HG03064 (cell line): ENCODE data around the gene ZNF407.

ENCODE experiments used
- ATAC-seq: cut with Tn5 transposase; IDR thresholded peaks from one replicate; pipeline ENCODE4 v1.9.1; 2021; ENCODE audit warnings: low read depth; ENCODE audit not compliant: unreplicated experiment

Gene ZNF407

DNA sequence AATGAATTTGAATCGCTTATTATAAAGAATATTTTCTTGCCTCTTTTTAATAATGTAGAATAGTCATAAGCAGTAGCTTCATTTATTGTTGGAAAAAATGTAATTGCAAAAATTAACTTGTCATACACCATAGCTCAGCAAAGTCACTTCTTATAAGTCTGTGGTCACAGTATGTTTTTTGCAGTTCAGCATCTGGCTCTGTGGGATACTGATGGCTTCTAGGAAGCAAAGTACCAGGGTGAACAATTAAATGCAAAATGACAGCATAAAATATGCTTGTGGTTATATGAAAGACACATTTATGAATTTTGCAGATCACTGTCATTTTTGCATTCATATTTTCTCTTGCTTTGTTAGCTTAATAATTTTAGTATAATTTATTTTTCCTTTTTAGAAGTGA lies 116.5 kb downstream of the ZNF407 start:
- no peak for ATAC-seq

GRCh38 chr18:74714791-74715190 lies 117.1 kb downstream of the ZNF407 start:
- no peak for ATAC-seq

GRCh38 chr18:74715306-74715705 lies 117.6 kb downstream of the ZNF407 start:
- no peak for ATAC-seq

GRCh38 chr18:74715865-74716712 lies 118.4 kb downstream of the ZNF407 start:
- ATAC-seq = no peak

DNA sequence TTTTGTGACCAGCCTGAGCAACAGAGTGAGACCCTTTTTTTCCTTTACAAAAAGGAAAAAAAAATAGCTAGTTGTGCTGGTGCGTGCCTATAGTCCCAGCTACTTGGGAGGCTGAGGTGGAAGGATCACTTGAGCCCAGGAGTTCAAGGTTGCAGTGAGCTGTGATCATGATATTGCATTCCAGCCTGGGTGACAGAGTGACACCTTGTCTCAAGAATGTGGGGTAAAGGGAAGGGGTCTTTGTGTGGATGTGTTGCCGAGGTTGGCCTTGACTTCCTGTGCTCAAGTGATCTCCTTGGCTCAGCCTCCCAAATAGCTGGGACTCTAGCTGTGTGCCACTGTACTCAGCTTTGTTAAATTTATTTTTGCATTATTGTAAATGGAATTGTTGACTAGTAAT lies 120.6 kb downstream of the ZNF407 start:
- no peak for ATAC-seq

GRCh38 chr18:74722237-74722636 lies 124.6 kb downstream of the ZNF407 start:
- no peak for ATAC-seq

DNA sequence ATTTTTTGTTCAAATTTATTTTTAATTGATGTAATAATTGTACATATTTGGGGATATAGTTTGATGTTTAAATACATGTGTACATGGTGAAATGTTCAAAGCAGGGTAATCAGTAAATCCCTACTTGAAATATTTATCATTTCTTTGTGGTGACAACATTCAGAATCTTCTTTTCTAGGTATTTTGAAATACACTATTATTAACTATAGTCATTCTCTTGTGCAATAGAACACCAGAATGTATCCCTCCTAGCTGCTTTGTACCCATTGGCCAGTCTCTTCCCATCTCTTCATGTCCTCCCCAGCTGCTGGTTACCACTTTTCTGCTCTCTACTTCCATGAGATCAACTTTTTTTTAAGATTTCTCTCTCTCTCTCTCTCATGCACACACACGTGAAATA lies 126.5 kb downstream of the ZNF407 start:
- no peak for ATAC-seq

GRCh38 chr18:74725690-74726089 lies 128.0 kb downstream of the ZNF407 start:
- ATAC-seq = no peak

DNA sequence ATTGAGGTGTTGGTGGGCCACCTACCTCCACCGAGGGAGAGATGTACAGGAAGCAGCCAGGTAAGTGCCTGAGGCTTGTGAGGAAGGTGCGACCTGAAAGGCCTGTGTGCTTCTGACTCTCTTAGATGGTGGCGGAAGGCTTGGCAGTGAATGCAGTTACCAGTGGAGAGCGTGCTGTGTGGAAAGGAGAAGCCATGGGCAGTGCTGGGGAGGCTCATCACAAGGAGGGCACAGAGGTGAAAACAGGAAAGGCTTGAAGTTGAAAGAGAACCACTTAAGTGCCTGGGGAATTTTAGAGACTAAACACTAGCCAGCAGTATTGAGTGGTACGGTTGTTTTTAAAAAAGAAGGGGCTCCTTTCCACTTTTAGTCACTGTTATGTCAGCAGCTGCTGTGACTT lies 130.9 kb downstream of the ZNF407 start:
- no peak for ATAC-seq

DNA sequence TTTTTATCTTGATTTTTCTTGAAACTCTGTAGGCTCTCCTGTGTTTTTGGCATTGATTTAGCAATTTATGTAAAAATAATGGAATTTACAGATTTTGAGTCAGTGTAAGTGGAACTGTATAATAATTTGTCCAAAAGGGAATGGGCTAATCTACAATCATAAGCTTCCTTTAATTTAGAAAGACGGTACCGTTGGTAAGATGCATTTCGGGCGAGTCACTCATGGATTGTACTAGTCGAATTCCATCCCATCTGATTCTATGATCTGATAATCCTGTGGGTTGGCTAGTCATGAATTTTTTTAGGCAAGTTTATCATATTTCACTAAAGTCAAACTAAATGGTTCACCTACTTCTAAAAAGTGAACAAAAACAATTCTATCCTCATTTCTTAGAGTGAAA lies 133.4 kb downstream of the ZNF407 start:
- ATAC-seq = no peak

- no peak for ATAC-seq
Observed at GRCh38 chr18:74732380-74732779, 134.7 kb downstream of the ZNF407 start.

GRCh38 chr18:74733598-74733997 lies 135.9 kb downstream of the ZNF407 start:
- ATAC-seq = no peak

- ATAC-seq = no peak
Observed at GRCh38 chr18:74734013-74734444, 136.4 kb downstream of the ZNF407 start.

DNA sequence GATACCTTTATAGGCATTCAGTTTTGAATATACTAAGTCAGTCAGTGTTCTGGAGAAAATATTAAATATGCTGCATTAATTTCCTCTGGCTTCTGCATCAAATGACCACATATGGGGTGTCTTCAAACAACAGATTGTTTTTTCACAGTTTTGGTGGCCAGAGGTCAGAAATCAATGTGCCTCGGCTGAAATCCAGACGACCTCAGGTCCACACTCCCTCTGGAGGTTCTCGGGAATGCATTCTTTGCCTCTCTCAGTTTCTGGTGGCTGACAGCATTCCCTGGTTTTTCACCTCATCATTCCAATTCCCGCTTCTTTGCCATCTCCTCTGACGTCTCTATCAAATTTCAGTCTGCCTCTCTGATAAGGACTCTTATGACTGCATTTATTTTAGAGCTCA lies 142.3 kb downstream of the ZNF407 start:
- ATAC-seq = no peak

- ATAC-seq = no peak
Observed at GRCh38 chr18:74742573-74743243, 145.0 kb downstream of the ZNF407 start.

GRCh38 chr18:74745633-74746403 lies 148.1 kb downstream of the ZNF407 start:
- ATAC-seq = no peak

DNA sequence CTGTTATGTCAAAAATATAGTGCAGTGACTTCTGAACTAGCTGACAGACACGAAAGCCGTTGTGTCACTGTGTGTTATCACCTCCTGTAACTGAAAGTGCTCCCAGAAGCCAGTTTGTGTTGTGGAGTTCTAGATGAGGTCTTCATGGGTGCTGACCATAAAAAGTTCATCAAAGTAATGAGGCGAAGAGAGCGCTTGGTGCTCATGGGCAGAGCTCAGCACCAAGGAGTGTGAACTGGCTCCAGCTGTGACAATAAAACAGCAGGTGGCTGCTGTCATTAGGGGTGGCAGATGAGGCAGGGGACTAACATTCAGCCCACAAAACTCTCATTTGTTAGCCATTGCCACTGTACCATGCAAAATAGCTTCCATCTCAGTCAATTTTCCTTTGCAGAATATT lies 151.1 kb downstream of the ZNF407 start:
- ATAC-seq = no peak

DNA sequence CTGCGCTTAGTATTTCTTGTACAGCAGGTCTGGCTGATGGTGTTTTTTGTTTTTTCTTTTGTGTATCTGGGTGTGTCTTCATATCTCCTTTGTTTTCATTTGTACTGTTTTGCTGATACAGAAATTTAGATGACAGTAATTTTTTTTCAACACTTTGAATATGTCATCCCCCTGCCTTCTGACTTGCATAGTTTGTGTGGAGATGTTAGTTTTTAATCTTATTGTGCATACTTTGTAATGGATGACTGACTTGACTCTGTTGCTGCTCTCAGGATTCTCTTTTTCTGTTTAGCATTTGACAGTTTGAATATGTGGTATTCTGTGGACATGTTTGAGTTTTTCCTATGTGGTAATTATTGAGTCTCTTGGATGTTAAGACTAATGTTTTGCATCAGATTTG lies 161.3 kb downstream of the ZNF407 start:
- ATAC-seq = no peak

GRCh38 chr18:74760026-74760425 lies 162.4 kb downstream of the ZNF407 start:
- ATAC-seq = no peak

DNA sequence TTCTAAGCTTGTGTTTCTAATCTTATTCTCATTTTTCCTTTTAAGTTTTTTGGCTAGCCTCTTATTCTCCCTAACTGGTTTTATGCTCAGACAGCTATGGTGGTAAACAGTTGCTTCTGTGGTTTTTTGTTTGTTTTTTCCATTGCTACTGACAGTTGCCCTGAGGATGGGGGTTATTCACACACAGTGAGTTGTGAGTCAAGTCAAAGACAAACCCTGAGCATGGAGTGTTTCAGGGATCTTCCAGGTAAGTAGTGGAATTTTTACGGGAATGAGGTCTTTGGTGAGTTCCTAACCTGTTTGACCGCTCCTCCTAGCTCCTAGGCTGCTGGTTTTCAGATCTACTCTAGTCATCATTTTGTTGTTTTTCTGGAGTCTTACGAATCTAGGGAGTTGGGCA lies 162.8 kb downstream of the ZNF407 start:
- no peak for ATAC-seq

- ATAC-seq = no peak
Observed at GRCh38 chr18:74766251-74766650, 168.6 kb downstream of the ZNF407 start.
